NCI-H146 treated with DMSO at 0.1 percent for 48 hours (cell line): Measurements from ENCODE around the gene TAF11L7.
"Not testable (repeated sequence)": the region's sequence is repeated elsewhere in the genome, so short reads cannot be mapped to it uniquely, and the experiment has no call there.

Experiments used
- DNase-seq: peaks from one replicate; lab custom pipeline; 2025; ENCODE audit not compliant: unreplicated experiment; lab: John Stamatoyannopoulos, UW

TAF11L7 gene

DNA sequence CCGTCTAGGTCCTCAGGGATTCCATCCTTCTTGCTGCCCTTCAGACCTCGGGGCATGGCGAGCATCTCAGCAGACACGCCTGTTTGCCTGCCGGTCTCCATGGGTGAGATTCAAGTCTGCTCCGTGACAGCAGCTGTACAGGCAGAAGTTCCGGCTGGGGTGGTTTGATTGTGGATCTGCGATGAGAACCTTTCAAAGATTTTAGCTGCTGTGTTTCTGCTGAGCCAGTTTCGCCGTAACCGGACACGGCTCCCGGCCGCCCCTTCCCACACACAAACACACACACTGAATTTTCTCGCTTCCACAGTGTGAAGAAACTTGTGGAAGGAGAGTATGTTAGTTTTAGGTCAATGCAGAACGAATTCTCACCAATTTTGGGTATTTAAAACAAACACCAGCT lies at the start of gene TAF11L7:
Gene TAF11L7, minus strand, starts transcription at position 101 of the 400 bp plus-strand sequence.
- not testable (repeated sequence) for DNase-seq

DNA sequence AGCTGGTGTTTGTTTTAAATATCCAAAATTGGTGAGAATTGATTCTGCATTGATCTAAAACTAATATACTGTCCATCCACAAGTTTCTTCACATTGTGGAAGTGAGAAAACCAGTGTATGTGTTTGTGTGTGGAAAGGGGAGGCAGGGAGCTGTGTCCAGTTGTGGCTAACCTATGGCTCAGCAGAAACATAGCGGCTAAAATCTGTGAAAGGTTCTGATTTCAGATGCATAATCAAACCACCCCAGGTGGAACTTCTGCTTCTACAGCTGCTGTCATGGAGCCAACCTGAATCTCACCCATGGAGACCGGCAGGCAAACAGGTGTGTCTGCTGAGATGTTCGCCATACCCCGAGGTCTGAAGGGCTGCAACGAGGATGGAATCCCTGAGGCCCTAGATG lies 48.6 kb upstream of the TAF11L7 start, which contains the start of gene TAF11L14:
Gene TAF11L14, plus strand, starts transcription at position 301 of the 400 bp plus-strand sequence.
- DNase-seq = no peak

DNA sequence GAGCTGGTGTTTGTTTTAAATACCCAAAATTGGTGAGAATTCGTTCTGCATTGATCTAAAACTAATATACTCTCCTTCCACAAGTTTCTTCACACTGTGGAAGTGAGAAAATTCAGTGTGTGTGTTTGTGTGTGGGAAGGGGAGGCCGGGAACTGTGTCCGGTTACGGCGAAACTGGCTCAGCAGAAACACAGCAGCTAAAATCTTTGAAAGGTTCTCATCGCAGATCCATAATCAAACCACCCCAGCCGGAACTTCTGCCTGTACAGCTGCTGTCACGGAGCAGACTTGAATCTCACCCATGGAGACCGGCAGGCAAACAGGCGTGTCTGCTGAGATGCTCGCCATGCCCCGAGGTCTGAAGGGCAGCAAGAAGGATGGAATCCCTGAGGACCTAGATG lies 46.2 kb upstream of the TAF11L7 start, which contains the start of gene TAF11L13:
Gene TAF11L13, plus strand, starts transcription at position 301 of the 400 bp plus-strand sequence.
- DNase-seq = not testable (repeated sequence)

DNA sequence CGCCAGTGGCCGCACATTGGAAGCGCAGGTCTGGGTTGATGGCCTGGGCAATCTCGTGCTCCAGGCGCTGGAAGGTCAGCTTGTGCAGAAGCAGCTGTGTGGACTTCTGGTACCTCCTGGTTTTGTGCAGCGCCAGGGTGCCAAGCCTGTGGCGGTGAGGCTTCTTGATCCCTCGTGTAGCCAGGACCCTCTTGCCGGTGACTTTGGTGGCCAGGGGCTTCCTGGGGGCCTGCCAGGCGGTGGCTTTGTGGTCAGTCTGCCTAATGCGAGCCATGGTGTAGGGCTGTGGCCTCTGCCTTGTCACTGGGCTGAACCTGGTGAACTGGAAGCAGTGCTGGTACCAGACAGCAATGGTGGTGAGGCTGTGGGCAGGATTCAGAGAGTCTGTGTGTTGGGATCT lies 40.1 kb upstream of the TAF11L7 start:
- no peak for DNase-seq

DNA sequence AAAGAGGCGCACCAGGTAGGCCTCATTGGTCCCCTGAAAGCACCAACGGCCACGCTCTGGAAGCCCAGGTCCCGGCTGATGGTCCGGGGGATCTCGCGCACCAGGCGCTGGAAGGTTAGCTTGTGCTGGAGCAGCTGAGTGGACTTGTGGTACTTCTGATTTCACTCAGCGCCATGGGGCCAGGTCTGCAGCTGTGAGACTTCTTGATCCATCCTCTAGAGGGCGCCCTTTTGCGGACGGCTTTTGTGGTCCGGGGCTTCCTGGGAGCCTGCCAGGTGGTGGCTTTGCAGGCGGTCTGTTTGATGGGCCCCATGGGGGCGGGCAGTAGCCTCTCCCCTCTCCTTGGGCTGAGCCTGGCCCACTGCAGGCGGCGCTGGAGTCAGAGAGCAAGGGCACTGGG lies 35.1 kb upstream of the TAF11L7 start:
- no peak for DNase-seq

DNA sequence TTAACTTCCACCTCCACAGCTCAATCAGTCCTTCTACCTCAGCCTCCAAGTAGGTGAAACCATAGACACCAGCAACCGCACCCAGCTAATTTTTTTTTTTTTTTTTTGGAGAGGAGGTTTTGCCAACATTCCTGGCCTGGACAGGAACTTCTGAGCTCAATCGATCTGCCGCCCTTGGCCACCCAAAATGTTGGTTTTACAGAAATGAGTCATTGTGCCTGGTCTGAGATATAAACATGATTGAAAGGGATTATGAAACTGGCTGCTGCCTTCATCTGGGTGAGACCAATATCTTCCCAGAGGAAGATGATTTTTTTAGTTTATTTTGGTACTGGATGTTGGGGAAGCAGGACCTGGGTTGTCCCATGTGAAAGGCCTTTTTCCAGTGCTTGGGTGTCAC lies 33.8 kb upstream of the TAF11L7 start:
- no peak for DNase-seq

DNA sequence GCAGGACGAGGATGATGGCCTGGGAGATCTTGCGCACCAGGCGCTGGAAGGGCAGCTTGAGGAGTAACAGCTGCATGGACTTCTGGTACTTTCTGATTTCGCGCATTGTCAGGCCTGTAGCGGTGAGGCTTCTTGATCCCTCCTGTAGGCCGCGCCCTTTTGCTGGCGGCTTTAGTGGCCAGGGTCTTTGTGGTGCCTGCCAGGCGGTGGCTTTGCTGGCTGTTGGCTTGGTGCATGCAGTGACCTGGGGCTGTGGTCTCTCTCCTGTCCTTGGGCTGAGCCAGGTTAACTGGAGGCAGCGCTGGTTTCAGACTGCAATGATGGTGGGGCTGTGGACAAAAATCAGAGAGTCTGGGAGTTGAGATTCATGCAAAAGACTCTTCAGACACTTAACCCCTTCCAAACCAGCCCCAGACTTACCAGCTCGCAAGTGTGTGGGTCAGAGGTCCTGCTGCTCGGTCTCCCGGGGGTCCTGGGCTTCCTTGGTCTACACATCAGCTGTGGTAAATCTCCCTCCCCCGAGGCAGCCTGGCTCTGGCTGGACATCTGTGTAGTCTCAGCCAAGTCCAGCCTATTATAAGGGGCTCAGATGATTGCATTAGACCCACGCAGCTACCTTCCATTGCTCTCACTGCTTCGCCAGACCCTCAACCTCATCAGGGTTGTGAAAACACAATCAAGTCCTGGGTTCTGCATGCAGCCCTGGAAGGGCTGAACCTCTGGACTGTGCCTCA lies 29.5 kb upstream of the TAF11L7 start:
- DNase-seq = no peak

DNA sequence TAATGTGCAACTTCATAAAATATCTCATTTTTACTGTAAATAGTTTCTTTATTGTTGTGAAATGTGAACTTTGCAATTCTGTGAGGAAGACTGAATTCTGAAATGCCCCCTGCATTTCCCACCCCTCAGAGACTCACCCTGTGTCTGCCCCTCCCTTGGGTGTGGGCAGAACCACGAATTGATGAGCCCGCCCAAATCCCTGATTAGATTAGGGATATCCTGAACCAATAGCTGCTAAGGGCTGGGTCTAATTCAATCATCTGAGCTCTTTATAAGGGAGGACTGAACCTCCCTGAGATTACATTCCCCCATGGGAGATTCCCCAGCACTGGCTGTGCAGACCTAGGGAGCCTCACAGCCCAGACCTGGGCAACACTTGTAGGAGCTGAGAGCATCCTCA lies 24.5 kb upstream of the TAF11L7 start, which contains the start of gene TAF11L12:
Gene TAF11L12, plus strand, starts transcription at position 301 of the 400 bp plus-strand sequence.
- DNase-seq = not testable (repeated sequence)

DNA sequence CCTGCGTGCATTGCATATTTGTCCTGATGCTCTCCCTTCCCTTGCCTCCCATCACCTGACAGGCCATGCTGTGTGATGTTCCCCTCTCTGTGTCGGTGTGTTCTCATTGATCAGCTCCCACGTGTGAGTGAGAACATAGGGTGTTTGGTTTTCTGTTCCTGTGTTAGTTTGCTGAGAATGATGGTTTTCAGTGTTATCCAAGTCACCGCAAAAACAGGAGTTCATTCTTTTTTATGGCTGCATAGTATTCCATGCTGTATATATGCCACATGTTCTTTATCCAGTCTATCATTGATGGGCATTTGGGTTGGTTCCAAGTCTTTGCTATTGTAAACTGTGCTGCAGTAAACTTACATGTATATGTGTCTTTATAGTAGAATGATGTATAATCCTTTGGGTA lies 21.9 kb upstream of the TAF11L7 start:
- DNase-seq = not testable (repeated sequence)

DNA sequence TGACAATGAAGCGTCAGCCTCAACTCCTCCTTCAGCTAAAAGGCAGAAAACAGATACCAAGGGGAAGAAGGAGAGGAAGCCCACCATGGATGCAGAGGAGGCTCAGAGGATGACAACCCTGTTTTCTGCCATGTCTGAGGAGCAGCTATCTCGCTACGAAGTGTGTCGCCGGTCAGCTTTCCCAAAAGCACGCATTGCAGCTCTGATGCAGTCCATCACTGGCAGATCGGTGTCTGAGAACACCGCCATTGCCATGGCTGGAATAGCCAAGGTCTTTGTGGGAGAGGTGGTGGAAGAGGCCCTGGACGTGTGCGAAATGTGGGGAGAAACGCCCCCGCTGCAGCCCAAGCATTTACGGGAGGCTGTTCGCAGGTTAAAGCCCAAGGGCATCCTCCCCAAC lies 19.4 kb upstream of the TAF11L7 start:
- DNase-seq = no peak

DNA sequence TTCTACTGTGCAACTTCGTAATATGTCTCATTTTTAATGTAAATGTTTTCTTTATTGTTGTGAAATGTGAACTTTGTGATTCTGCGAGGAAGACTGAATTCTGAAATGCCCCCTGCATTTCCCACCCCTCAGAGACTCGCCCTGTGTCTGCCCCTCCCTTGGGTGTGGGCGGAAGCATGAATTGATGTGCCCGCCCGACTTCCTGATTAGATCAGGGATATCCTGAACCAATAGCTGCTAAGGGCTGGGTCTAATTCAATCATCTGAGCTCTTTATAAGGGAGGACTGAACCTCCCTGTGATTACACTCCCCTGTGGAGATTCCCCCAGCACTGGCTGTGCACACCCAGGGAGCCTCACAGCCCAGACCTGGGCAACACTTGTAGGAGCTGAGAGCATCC lies 18.3 kb upstream of the TAF11L7 start, which contains the start of gene TAF11L11:
Gene TAF11L11, plus strand, starts transcription at position 304 of the 400 bp plus-strand sequence.
- DNase-seq = not testable (repeated sequence)

DNA sequence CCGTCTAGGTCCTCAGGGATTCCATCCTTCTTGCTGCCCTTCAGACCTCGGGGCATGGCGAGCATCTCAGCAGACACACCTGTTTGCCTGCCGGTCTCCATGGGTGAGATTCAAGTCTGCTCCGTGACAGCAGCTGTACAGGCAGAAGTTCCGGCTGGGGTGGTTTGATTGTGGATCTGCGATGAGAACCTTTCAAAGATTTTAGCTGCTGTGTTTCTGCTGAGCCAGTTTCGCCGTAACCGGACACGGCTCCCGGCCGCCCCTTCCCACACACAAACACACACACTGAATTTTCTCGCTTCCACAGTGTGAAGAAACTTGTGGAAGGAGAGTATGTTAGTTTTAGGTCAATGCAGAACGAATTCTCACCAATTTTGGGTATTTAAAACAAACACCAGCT lies 12.2 kb upstream of the TAF11L7 start, which contains the start of gene TAF11L10:
Gene TAF11L10, minus strand, starts transcription at position 101 of the 400 bp plus-strand sequence.
- not testable (repeated sequence) for DNase-seq

DNA sequence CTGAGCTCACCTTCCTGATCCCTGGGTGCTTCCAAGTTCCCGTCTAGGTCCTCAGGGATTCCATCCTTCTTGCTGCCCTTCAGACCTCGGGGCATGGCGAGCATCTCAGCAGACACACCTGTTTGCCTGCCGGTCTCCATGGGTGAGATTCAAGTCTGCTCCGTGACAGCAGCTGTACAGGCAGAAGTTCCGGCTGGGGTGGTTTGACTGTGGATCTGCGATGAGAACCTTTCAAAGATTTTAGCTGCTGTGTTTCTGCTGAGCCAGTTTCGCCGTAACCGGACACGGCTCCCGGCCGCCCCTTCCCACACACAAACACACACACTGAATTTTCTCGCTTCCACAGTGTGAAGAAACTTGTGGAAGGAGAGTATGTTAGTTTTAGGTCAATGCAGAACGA lies 8.7 kb upstream of the TAF11L7 start, which contains the start of gene TAF11L9:
Gene TAF11L9, minus strand, starts transcription at position 140 of the 400 bp plus-strand sequence.
- DNase-seq = not testable (repeated sequence)

DNA sequence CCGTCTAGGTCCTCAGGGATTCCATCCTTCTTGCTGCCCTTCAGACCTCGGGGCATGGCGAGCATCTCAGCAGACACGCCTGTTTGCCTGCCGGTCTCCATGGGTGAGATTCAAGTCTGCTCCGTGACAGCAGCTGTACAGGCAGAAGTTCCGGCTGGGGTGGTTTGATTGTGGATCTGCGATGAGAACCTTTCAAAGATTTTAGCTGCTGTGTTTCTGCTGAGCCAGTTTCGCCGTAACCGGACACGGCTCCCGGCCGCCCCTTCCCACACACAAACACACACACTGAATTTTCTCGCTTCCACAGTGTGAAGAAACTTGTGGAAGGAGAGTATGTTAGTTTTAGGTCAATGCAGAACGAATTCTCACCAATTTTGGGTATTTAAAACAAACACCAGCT lies 5.3 kb upstream of the TAF11L7 start, which contains the start of gene TAF11L8:
Gene TAF11L8, minus strand, starts transcription at position 101 of the 400 bp plus-strand sequence.
- not testable (repeated sequence) for DNase-seq
